Ishikawa (cell line): Measurements from ENCODE around the gene ENPP1.

Experiments
- CEBPB ChIP-seq: IDR thresholded peaks from 2 replicates; pipeline ENCODE4 v1.6.1; 2012
- CREB1 ChIP-seq: IDR thresholded peaks from 2 replicates; pipeline ENCODE4 v1.6.1; 2012; ENCODE audit warnings: low read depth
- EGR1 ChIP-seq: IDR thresholded peaks from 2 replicates; pipeline ENCODE4 v1.6.1; 2012
- EP300 ChIP-seq: IDR thresholded peaks from 2 replicates; pipeline ENCODE4 v1.6.1; 2012; ENCODE audit warnings: borderline replicate concordance
- FOXM1 ChIP-seq: IDR thresholded peaks from 2 replicates; pipeline ENCODE4 v1.6.1; 2012; ENCODE audit warnings: low read depth, borderline replicate concordance
- NFIC ChIP-seq: IDR thresholded peaks from 2 replicates; pipeline ENCODE4 v1.6.1; 2012
- RAD21 ChIP-seq: IDR thresholded peaks from 2 replicates; pipeline ENCODE4 v1.6.1; 2012; ENCODE audit warnings: low read depth
- REST ChIP-seq: IDR thresholded peaks from 2 replicates; pipeline ENCODE4 v1.6.1; 2012; ENCODE audit warnings: low read depth, mild to moderate bottlenecking
- TAF1 ChIP-seq: IDR thresholded peaks from 2 replicates; pipeline ENCODE4 v1.6.1; 2012; ENCODE audit warnings: low read depth, mild to moderate bottlenecking
- TCF12 ChIP-seq: IDR thresholded peaks from 2 replicates; pipeline ENCODE4 v1.6.1; 2012; ENCODE audit warnings: low read depth
- TEAD4 ChIP-seq: IDR thresholded peaks from 2 replicates; pipeline ENCODE4 v1.6.1; 2012
- USF1 ChIP-seq: IDR thresholded peaks from 2 replicates; pipeline ENCODE4 v1.6.1; 2012
- YY1 ChIP-seq: IDR thresholded peaks from 2 replicates; pipeline ENCODE4 v1.6.1; 2012; ENCODE audit warnings: low read depth
- ZBTB7A ChIP-seq: IDR thresholded peaks from 2 replicates; pipeline ENCODE4 v1.6.1; 2012; ENCODE audit warnings: low read depth
- TF ChIP-seq, protein P1 (sequence below): IDR thresholded peaks from 2 replicates; pipeline ENCODE4 v1.6.1; 2012

Gene ENPP1

GRCh38 chr6:131917763-131918649 lies 110.2 kb downstream of the ENPP1 start:
- no peak for TF ChIP-seq USF1
- no peak for TF ChIP-seq CREB1
- no peak for TF ChIP-seq RAD21

GRCh38 chr6:131918650-131919355 lies 111.0 kb downstream of the ENPP1 start:
- no peak for TF ChIP-seq ZBTB7A
- TF ChIP-seq RAD21 = no peak
- no peak for TF ChIP-seq REST
- TF ChIP-seq EP300 = no peak
- TF ChIP-seq FOXM1 = no peak
- TF ChIP-seq, protein P1, sequence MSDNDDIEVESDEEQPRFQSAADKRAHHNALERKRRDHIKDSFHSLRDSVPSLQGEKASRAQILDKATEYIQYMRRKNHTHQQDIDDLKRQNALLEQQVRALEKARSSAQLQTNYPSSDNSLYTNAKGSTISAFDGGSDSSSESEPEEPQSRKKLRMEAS = no peak
- no peak for TF ChIP-seq CREB1
- no peak for TF ChIP-seq USF1
- no peak for TF ChIP-seq EGR1

GRCh38 chr6:131920656-131921055 lies 112.8 kb downstream of the ENPP1 start:
- no peak for TF ChIP-seq YY1
- TF ChIP-seq FOXM1 = no peak
- TF ChIP-seq ZBTB7A = no peak
- no peak for TF ChIP-seq NFIC
- TF ChIP-seq CREB1 = no peak
- no peak for TF ChIP-seq RAD21
- TF ChIP-seq, protein P1 = no peak
- TF ChIP-seq CEBPB = no peak
- no peak for TF ChIP-seq TCF12
- no peak for TF ChIP-seq TAF1
- TF ChIP-seq EP300 = no peak
- no peak for TF ChIP-seq TEAD4
- no peak for TF ChIP-seq USF1
- no peak for TF ChIP-seq EGR1
- TF ChIP-seq REST = no peak

- TF ChIP-seq TAF1 (no peak), ZBTB7A (no peak), TCF12 (no peak), RAD21 (peak; percentile 86), EP300 (no peak), CREB1 (no peak), TEAD4 (no peak)
These were observed 115.5 kb downstream of the ENPP1 start for GRCh38 chr6:131923356-131923755.

DNA sequence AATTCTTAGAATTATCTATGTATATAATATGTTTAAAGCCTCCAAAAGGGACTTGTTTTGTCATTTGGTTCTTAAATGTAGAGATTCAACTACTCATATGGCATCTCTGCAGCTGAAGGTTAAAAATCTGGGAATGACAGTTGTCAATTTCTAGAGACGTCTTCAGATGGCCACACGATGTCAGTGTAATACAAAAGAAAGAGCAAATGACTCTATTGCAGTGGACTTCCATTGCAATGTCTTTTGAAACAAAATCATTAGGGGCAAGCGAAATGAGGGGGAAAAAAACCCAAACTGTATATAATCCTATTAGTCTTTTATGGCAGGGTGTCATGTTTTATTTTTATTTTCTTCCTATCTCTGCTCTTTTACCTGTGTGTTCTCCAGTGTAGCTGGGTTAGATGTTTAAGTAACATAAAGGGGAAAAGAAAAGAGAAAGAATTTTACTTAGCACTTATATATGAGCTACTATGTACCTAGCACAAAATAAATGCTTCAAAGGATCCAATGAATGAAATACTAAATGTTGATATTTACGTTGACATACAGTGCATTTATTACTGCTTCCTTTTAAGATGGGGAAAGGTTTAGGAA lies 117.2 kb downstream of the ENPP1 start:
- no peak for TF ChIP-seq TEAD4
- peak; percentile 83 for TF ChIP-seq RAD21
- TF ChIP-seq ZBTB7A = no peak
- TF ChIP-seq, protein P1 = no peak
